ENCODE measurements around the gene MTCL3.

The MTCL3 gene

GRCh38 chr6:127514773-127515227 lies 4.3 kb downstream of the MTCL3 start:
- peak; percentile 29 for DNase-seq

GRCh38 chr6:127514179-127514772 lies 4.9 kb downstream of the MTCL3 start:
- no peak for DNase-seq

DNA sequence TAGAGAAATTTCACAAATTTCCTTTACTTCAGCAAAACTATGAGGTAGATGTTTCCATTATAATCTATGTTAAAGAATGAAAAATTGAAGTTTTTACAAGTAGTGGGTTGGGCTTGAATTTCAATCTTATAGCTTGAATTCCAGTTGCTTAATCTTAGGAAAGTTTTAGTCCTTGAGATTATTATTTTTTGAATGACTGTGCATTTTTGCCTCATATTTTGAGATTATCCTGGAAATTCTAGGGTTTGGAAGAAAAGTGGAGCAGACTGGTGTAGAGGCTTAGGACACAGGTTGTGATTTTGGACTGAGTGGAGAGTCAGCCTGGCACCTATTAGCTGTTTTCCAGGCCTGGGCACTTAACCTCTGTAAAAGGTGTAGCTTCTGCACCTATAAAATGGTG lies 5.7 kb downstream of the MTCL3 start:
- DNase-seq: no peak

GRCh38 chr6:127510876-127511275 lies 8.3 kb downstream of the MTCL3 start:
- no peak for DNase-seq

GRCh38 chr6:127506894-127507293 lies 12.2 kb downstream of the MTCL3 start:
- DNase-seq: no peak

DNA sequence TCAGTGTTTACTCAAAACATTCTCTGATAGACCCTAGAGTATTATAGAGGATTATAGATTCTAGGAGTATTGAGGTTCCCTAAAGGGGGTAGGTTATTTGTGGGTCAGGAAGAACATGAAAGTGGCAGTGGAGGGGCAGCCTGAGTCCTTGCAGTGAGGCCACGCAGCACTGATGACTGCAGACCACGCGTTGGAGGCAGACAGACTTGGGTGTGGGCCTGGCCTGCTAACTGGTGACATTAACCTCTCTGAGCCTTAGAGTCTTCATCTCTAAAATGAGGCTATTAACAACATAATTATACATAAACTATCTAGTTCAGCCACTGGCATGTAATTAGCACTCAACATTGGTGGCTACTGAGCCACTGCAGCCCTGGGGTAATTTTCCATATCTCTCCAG lies 16.1 kb downstream of the MTCL3 start:
- DNase-seq: no peak

GRCh38 chr6:127497410-127497809 lies 21.7 kb downstream of the MTCL3 start:
- DNase-seq: no peak

DNA sequence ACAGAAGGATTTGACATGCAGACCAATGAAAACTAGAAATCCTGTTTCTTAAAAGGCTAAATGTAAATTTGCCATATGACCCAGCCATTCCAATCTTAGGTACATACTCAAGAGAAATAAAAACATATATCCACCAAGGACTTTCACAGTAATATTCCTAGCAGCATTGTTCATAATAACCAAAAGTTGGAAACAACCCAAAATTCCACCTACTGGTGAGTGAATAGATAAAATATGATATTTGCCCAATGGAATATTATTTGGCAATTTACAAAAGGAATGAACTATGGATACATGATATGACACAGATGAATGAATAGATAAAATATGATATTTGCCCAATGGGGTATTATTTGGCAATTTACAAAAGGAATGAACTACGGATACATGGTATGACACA lies 22.7 kb downstream of the MTCL3 start:
- no peak for DNase-seq

DNA sequence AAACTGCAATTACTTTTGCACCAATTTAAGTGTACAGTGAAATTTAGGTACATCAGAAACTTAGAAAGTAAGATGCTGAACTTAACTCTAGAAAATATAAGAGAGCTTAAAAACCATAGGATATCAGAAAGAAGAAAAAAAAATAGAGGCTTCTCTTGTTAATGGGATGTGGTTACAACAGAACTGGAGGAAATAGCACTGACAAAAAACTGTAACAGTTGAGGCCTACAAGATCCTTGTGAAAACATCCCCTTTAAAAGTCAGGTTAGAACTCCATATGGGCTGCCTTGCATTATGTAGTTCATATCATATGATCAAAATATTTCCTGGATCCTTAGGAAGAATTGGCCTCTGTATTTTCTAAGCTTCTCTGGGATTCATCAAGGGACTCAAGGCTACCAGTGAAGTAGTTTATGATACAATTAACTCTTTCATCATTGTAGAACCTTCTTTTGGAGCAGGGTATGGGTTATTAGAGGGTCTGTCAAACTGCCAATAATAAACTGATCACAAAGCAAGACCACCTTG lies 24.8 kb downstream of the MTCL3 start:
- DNase-seq: no peak

- no peak for DNase-seq
Measured at GRCh38 chr6:127489248-127489647, 29.9 kb downstream of the MTCL3 start.

- no peak for DNase-seq
Measured at GRCh38 chr6:127486934-127487333, 32.2 kb downstream of the MTCL3 start.

GRCh38 chr6:127484212-127484863 lies 34.8 kb downstream of the MTCL3 start:
- peak; percentile 91 for DNase-seq

GRCh38 chr6:127483399-127484055 lies 35.6 kb downstream of the MTCL3 start:
- DNase-seq: no peak

DNA sequence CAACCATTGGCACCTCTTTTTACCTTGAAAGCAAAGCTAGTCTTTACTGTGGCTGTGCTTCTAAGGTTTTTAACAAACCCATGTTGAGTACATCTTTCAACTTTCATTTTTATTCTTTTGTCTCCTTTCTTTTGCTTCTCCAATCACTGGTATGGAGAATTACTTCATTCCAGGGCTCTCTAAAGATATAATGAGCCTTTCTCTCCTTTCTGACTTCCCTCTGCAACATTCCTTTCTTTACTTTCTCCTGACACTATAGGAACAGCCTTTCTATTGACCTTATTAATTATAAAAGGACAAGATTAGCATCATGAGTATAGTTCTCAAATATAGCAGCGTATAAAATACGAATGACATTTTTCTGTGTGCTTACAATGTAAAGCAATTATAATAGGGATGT lies 36.8 kb downstream of the MTCL3 start:
- DNase-seq: no peak

- peak; percentile 90 for DNase-seq
Measured at GRCh38 chr6:127481628-127482027, 37.5 kb downstream of the MTCL3 start.

- peak; percentile 28 for DNase-seq
Measured at GRCh38 chr6:127481111-127481510, 38.0 kb downstream of the MTCL3 start.

DNA sequence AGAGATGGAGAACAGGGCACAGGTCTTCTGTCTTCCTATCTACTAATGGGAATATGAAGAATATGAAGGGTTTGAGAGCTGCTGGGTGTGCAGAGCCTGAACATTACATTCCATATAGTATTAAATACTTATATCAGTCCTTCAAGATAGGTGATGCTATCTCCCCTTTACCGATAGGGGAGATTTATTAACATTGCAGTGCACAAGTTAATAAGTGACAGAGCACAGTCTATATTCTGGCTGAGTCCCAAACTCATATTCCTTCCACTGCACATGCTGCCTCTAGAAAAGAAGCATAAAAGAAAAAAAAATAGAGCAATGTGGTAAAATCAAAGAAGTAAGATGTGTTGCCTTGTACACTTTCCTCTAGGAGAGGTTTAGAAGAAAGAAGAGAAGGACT lies 41.5 kb downstream of the MTCL3 start:
- DNase-seq: peak; percentile 6

DNA sequence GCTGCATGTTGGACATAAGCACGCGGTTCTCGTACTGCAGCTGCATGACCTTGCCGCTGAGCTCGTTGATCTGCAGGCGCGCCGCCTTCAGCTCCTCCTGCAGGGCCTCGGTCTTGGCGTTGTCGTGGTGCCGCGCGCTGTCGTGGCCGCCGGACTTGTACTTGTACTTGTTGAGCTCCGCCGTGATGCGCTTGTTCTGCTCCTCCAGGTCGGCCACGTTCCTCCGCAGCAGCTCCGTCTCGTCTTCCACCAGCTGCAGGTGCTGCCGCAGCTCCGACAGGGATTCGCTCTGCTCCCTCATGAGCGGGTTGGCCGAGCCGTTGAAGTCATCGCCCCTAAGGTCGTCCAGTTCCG lies 43.3 kb downstream of the MTCL3 start:
- DNase-seq: no peak

GRCh38 chr6:127475135-127475822 lies 43.9 kb downstream of the MTCL3 start:
- no peak for DNase-seq

GRCh38 chr6:127471379-127472255 lies 47.5 kb downstream of the MTCL3 start:
- peak; percentile 66 for DNase-seq

DNA sequence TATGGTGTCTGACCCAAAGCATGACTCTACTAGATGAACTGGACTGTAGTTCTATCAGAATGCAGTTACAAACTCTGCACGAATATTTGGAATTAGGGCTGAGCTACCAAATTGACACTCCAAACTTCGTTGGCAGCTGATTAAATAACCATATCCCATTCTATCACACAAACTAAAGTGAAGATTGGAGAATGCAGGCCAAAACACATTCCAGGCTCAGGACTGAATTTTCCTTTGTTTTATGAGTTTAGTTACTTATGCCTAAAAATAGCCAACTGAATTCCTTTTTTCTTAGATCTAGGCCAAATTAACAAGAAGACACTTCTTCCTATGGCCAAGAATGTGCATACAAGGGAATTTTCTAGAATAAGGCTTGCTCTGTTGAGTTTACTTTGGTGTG lies 50.2 kb downstream of the MTCL3 start:
- no peak for DNase-seq

GRCh38 chr6:127466416-127466815 lies 52.7 kb downstream of the MTCL3 start:
- no peak for DNase-seq

Measured in kidney glomerular epithelial cell (primary cell).